B cell (primary cell): ENCODE results near the gene SNX12.

ENCODE experiments used
- EZH2 ChIP-seq: IDR thresholded peaks from 2 replicates; pipeline ENCODE4 v1.6.1; 2012; ENCODE audit warnings: borderline replicate concordance, low read depth, mild to moderate bottlenecking, moderate library complexity, low read length; ENCODE audit not compliant: insufficient read depth, poor library complexity, severe bottlenecking
- TF ChIP-seq, protein P1 (sequence below): fragments of 200-600 bp; IDR thresholded peaks from one replicate; pipeline ENCODE4 v1.8.0; 2022; ENCODE audit warnings: antibody characterized with exemption, mild to moderate bottlenecking

- TF ChIP-seq EZH2 = no peak
- TF ChIP-seq, protein P1, sequence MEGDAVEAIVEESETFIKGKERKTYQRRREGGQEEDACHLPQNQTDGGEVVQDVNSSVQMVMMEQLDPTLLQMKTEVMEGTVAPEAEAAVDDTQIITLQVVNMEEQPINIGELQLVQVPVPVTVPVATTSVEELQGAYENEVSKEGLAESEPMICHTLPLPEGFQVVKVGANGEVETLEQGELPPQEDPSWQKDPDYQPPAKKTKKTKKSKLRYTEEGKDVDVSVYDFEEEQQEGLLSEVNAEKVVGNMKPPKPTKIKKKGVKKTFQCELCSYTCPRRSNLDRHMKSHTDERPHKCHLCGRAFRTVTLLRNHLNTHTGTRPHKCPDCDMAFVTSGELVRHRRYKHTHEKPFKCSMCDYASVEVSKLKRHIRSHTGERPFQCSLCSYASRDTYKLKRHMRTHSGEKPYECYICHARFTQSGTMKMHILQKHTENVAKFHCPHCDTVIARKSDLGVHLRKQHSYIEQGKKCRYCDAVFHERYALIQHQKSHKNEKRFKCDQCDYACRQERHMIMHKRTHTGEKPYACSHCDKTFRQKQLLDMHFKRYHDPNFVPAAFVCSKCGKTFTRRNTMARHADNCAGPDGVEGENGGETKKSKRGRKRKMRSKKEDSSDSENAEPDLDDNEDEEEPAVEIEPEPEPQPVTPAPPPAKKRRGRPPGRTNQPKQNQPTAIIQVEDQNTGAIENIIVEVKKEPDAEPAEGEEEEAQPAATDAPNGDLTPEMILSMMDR = no peak
Measured at GRCh38 chrX:71056867-71057266, 11.3 kb downstream of the SNX12 start.
